ENCODE measurements around the gene CHCHD6.

- TF ChIP-seq, protein P1, sequence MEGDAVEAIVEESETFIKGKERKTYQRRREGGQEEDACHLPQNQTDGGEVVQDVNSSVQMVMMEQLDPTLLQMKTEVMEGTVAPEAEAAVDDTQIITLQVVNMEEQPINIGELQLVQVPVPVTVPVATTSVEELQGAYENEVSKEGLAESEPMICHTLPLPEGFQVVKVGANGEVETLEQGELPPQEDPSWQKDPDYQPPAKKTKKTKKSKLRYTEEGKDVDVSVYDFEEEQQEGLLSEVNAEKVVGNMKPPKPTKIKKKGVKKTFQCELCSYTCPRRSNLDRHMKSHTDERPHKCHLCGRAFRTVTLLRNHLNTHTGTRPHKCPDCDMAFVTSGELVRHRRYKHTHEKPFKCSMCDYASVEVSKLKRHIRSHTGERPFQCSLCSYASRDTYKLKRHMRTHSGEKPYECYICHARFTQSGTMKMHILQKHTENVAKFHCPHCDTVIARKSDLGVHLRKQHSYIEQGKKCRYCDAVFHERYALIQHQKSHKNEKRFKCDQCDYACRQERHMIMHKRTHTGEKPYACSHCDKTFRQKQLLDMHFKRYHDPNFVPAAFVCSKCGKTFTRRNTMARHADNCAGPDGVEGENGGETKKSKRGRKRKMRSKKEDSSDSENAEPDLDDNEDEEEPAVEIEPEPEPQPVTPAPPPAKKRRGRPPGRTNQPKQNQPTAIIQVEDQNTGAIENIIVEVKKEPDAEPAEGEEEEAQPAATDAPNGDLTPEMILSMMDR (IDR thresholded peaks at IDR 0.05) = no peak
- TF ChIP-seq FOXP1 (CRISPR knock-in tag; IDR thresholded peaks at IDR 0.05; ENCODE audit: borderline replicate concordance) = no peak
- TF ChIP-seq, protein P2, sequence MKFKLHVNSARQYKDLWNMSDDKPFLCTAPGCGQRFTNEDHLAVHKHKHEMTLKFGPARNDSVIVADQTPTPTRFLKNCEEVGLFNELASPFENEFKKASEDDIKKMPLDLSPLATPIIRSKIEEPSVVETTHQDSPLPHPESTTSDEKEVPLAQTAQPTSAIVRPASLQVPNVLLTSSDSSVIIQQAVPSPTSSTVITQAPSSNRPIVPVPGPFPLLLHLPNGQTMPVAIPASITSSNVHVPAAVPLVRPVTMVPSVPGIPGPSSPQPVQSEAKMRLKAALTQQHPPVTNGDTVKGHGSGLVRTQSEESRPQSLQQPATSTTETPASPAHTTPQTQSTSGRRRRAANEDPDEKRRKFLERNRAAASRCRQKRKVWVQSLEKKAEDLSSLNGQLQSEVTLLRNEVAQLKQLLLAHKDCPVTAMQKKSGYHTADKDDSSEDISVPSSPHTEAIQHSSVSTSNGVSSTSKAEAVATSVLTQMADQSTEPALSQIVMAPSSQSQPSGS (CRISPR knock-in tag; IDR thresholded peaks at IDR 0.05; ENCODE audit: borderline replicate concordance, low read depth) = no peak
- no peak for TF ChIP-seq PRRX2 (CRISPR knock-in tag; IDR thresholded peaks at IDR 0.05)
- TF ChIP-seq AFF4 (CRISPR knock-in tag; IDR thresholded peaks at IDR 0.05; ENCODE audit: borderline replicate concordance) = no peak
- TF ChIP-seq, protein P3, sequence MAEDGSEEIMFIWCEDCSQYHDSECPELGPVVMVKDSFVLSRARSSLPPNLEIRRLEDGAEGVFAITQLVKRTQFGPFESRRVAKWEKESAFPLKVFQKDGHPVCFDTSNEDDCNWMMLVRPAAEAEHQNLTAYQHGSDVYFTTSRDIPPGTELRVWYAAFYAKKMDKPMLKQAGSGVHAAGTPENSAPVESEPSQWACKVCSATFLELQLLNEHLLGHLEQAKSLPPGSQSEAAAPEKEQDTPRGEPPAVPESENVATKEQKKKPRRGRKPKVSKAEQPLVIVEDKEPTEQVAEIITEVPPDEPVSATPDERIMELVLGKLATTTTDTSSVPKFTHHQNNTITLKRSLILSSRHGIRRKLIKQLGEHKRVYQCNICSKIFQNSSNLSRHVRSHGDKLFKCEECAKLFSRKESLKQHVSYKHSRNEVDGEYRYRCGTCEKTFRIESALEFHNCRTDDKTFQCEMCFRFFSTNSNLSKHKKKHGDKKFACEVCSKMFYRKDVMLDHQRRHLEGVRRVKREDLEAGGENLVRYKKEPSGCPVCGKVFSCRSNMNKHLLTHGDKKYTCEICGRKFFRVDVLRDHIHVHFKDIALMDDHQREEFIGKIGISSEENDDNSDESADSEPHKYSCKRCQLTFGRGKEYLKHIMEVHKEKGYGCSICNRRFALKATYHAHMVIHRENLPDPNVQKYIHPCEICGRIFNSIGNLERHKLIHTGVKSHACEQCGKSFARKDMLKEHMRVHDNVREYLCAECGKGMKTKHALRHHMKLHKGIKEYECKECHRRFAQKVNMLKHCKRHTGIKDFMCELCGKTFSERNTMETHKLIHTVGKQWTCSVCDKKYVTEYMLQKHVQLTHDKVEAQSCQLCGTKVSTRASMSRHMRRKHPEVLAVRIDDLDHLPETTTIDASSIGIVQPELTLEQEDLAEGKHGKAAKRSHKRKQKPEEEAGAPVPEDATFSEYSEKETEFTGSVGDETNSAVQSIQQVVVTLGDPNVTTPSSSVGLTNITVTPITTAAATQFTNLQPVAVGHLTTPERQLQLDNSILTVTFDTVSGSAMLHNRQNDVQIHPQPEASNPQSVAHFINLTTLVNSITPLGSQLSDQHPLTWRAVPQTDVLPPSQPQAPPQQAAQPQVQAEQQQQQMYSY (CRISPR knock-in tag; IDR thresholded peaks at IDR 0.05) = no peak
- TF ChIP-seq SMAD3 (CRISPR knock-in tag; IDR thresholded peaks at IDR 0.05; ENCODE audit: borderline replicate concordance) = no peak
Measured at GRCh38 chr3:126684218-126684751, 19.8 kb upstream of the CHCHD6 start.

Data from WTC11 (cell line).